ENCODE measurements around the gene BLCAP.
"Not testable (repeated sequence)": the region's sequence is repeated elsewhere in the genome, so short reads cannot be mapped to it uniquely, and the experiment has no call there.

BLCAP gene

GRCh38 chr20:37554721-37555298 is 27.1 kb upstream of the BLCAP start:
- not testable (repeated sequence) for DNase-seq

GRCh38 chr20:37552415-37552814 is 24.7 kb upstream of the BLCAP start:
- no peak for DNase-seq

DNA sequence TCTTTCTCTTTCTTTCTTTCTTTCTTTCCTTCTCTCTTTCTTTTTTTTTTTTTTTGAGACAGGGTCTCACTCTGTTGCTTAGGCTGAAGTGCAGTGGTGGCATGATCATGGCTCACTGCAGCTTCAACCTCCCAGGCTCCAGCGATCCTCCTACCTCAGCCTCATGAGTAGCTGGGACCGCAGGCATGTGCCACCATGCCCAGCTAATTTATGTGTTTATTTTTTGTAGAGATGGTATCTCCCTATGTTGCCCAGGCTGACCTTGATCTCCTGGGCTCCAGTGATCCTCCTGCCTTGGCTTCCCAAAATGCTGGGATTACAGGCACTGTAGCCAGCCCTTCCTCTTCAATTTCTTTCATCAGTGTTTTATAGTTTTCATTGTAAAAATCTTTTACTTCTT is 24.0 kb upstream of the BLCAP start:
- not testable (repeated sequence) for DNase-seq

- not testable (repeated sequence) for DNase-seq
Measured at GRCh38 chr20:37550101-37550920, 22.6 kb upstream of the BLCAP start.

DNA sequence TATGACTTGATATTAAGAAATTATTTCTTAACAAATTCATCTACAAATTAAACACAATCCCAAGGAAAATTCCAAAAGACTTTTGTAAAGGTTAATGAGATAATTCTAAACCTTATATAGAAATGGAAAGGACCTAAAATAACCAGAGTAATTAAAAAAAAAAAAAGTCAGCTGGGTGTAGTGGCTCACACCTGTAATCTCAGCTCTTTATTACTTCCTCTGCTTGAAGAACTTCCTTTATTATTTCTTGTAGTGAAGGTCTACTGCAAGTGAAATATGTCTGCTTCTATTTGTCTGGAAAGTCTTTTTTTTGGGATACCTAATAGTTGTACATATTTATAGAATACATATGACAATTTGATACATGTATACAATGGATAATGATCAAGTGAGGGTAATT is 20.2 kb upstream of the BLCAP start:
- no peak for DNase-seq

DNA sequence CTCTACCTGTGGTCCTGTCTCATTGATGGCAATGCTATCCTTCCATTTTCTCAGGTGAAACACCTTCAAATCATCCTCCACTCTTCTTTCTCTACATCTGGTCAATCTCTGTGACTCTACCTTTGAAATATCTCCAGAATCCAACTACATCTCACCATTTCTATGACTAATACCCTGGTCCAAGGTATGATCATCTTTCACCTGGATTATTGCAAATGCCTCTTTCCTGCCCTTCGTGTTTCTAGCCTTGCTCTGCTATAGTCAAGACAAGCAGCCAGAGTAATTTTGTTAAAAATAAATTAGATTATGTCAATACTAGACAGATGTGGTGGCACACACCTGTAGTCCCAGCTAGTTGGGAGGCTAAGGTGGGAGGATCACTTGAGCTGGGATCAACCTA is 17.8 kb upstream of the BLCAP start:
- no peak for DNase-seq

DNA sequence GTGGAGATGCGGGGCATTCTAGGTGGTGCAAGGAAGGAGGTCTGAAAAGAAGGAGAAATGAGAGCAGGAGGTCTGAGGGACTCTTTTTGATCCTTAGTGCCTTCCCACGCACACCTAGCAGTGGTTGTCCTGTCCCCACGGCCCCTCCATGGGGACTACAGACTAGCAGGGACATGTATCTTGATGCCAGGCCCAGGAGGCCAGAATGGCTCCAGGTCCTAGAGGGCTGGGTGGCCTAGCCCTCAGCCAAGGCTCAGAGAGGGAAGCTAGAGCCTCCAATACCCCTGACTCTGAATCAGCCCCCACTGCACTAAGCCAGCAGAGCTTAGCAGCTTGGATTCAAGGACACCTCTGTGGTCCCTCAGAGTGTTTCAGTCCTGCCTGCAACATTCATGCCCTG is 16.7 kb upstream of the BLCAP start:
- DNase-seq: no peak

DNA sequence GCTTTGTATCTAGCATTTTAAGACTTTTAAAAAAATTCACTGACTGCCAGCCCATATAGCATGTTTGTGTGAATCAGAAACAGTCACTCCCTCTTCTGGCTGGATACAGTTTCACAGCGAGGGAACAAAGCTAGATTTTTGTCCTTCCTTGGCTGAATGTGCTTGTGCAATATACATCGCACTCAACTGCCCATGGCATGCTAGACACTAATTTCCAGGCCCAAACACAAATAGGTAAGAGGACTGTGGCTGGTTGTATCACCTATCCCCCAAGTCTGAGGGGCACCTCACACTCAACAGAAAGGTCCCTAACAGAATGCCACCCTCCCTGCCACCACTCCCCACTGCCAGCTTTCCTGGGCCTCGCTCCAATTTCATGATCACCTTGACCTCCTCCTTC is 16.2 kb upstream of the BLCAP start:
- no peak for DNase-seq

- DNase-seq: no peak
Measured at GRCh38 chr20:37542281-37542680, 14.6 kb upstream of the BLCAP start.

GRCh38 chr20:37541326-37541725 is 13.7 kb upstream of the BLCAP start:
- no peak for DNase-seq

GRCh38 chr20:37540838-37541237 is 13.2 kb upstream of the BLCAP start:
- DNase-seq: not testable (repeated sequence)

GRCh38 chr20:37540001-37540400 is 12.3 kb upstream of the BLCAP start:
- DNase-seq: no peak

GRCh38 chr20:37539424-37539823 is 11.7 kb upstream of the BLCAP start:
- no peak for DNase-seq

GRCh38 chr20:37538003-37538402 is 10.3 kb upstream of the BLCAP start:
- no peak for DNase-seq

GRCh38 chr20:37537505-37537904 is 9.8 kb upstream of the BLCAP start:
- DNase-seq: no peak

DNA sequence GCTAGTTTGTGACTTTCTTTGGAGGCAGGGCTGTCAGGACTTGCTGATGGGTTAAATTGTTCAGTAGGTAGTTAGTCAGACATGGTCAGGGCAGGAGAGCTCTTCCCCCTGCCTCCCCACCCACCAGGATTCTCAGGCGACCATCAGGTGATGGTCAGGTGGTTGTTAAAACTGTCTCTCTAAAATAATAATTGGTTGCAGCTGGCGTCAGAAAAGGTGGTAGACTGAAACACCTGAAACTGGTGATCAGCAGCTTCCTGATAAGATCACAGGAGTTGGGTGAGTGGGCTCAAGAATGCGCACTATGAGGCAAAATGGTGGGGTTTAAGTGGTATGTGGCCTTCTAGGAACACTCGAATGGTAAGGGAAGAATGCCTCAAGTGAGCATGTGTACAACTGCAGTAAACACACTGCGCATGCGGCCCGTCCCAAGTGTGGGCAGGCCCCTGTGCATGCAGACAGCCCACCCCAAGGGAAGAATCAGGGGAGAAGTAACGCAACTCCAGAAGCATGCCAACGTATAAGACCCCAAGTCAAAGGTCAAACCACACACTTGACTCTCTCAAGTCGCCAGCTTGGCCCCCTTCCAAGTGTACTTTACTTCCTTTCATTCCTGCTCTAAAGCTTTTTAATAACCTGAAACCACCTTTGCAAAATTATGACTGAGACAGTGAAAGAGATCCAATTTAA is 7.9 kb upstream of the BLCAP start:
- DNase-seq: no peak

- DNase-seq: peak; percentile 79
Measured at GRCh38 chr20:37534401-37535157, 6.9 kb upstream of the BLCAP start.

DNA sequence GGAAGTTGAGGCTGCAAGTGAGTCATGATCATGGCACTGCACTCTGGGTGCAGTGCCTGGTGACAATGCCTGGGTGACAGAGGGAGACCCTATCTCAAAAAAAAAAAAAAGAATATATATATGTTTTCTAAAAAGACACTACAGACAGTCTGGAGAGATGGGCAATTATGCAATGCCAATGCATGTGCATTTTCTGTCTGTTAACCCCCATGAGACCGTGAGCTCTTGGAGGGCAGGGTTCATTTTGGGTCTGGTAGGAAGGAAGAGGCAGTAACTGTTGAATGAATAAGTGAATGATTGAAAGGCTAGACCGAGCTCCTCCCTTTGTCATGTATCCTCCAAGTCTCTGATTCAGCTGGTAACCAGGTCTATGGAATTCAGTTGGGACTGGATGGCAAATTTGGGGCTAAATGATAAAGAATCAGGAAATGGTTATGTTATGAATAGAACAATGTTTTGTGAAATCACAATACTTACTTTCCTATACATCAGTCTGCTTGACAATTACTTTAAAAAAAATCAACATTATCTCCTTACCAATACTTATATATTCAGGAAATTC is 5.6 kb upstream of the BLCAP start:
- no peak for DNase-seq

GRCh38 chr20:37531856-37532255 is 4.2 kb upstream of the BLCAP start:
- no peak for DNase-seq

- DNase-seq: no peak
Measured at GRCh38 chr20:37530696-37531095, 3.0 kb upstream of the BLCAP start.

DNA sequence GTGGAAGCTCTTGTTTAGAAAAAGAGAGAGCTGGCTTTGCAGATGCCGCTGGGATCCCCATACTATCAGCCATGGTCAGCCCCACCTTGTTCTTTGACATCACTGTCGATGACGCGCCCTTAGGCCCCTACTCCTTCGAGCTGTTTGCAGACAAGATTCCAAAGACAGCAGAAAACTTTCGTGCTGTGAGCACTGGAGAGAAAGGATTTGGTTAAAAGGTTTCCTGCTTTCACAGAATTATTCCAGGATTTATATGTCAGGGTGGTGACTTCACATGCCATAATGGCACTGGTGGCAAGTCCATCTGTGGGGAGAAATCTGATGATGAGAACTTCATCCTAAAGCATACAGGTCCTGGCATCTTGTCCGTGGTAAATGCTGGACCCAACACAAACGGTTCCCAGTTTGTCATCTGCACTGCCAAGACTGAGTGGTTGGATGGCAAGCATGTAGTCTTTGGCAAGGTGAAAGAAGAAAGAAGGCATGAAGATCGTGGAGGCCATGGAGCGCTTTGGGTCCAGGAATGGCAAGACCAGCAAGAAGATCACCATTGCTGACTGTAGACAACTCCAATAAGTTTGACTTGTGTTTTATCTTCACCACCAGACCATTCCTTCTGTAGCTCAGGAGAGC is 2.4 kb upstream of the BLCAP start:
- no peak for DNase-seq

DNA sequence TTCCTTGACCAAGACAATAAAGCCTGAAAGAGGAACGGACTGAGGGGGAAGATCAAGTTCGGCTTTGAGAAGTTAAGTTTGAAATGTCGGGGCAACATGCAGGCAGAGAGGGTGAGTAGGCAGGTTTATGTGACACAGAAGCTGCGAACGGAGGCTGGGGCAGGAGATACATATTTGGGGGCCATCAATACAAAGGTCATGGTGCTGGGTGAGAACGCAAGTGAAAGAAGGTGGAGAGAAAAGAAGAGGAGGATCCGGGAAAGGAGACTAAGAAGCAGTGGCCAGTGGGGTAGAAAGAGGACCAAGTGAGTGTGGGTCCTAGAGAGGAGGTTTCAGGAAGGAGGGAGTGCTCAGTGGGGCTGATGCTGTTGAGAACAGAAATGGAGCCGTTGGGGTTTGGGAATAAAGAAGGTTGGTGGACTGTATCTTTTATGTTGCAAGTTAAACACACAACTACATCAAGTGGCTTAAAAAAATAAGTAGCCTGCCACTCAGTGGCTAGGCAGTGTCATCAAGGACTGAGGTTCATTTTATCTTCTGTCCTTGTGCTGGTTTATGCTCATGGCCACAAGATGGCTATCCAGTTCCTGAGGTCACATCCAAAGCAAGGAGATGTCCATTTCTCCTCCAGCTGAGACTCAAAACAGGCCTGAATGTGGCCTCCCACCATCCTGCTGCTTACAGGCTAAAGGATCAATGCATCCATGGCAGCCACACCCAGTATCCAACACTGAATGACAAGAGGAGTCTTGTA is 1.7 kb upstream of the BLCAP start:
- DNase-seq: no peak

Data from CD4-positive, alpha-beta T cell treated with Interleukin-12 subunit alpha and Interleukin-12 subunit beta, for 1 hour (primary cell).